Testis (tissue), 3 donors: ENCODE results near the gene TCF4. TPM values are rescaled to one million over a fixed set of nuclear protein-coding genes. Genes with fewer than 3 reads are reported as not detected.

Experiments
- DNase-seq: peaks from one replicate; pipeline ENCODE4 v3.0.0-alpha.2; 2019
- H3K27ac ChIP-seq, 2 donors: fragments of 200-600 bp; sonication (generic); one replicate each; pipeline ENCODE4 v1.5.1; 2019
- H3K27me3 ChIP-seq: fragments of 200-600 bp; sonication (generic); one replicate; pipeline ENCODE4 v1.5.1; 2019
- H3K36me3 ChIP-seq: fragments of 200-600 bp; sonication (generic); one replicate; pipeline ENCODE4 v1.5.1; 2017; ENCODE audit warnings: low read depth; ENCODE audit errors: missing control alignments
- H3K4me1 ChIP-seq: fragments of 200-600 bp; sonication (generic); one replicate; pipeline ENCODE4 v1.5.1; 2019
- H3K4me3 ChIP-seq, 2 donors: fragments of 200-600 bp; sonication (generic); one replicate each; pipeline ENCODE4 v1.5.1; 2017 to 2019
- H3K9me3 ChIP-seq: fragments of 200-600 bp; sonication (generic); one replicate; pipeline ENCODE4 v1.5.1; 2017
- POLR2A ChIP-seq: fragments of 450-650 bp; IDR thresholded peaks from one replicate; pipeline ENCODE4 v1.6.1; 2017; ENCODE audit warnings: antibody characterized with exemption, mild to moderate bottlenecking, moderate library complexity
- WGBS, 2 donors: methylation state at CpG; one replicate each; pipeline ENCODE4 v1.1.5; 2018; 5-methylcytosine and 5-hydroxymethylcytosine counted together
- intact Hi-C: fragments of 100-400 bp; cut with DNase I; formaldehyde crosslinking; loops from one replicate; pipeline ENCODE4 v1.15.1; 2023; ENCODE audit warnings: low total_unique reads
- polyA plus RNA-seq: library from polyadenylated mRNA; stranded (reverse); fragments of 350-450 nt; fragmentation: Illumina TruSeq; extraction: RNeasy Lipid Tissue Mini Kit (QIAGEN cat#74804); gene quantifications from one replicate; pipeline ENCODE4 v1.2.3, GENCODE V29; 2014; ENCODE audit warnings: low read depth, low replicate concordance; ENCODE audit not compliant: insufficient read depth
- total RNA-seq, 2 donors: library from RNA; depleted of rRNA; stranded (reverse); fragments of >200 nt; gene quantifications; one replicate each; pipeline ENCODE4 v1.2.3, GENCODE V29; 2016
- TF ChIP-seq, protein P1 (sequence below), 3 experiments: fragments of 450-650 bp in 2 of 3; fragments of 200-600 bp in 1 of 3; sonication (generic) in 1 of 3; IDR thresholded peaks; one replicate each; pipeline ENCODE4 v1.5.1; 2016 to 2019; ENCODE audit warnings: antibody characterized with exemption in 3 of 3, mild to moderate bottlenecking in 2 of 3, moderate library complexity in 1 of 3

TCF4 gene
- total and polyA plus RNA-seq, 3 donors from 2014 or later = 50.8 to 122 (median 110) TPM

DNA sequence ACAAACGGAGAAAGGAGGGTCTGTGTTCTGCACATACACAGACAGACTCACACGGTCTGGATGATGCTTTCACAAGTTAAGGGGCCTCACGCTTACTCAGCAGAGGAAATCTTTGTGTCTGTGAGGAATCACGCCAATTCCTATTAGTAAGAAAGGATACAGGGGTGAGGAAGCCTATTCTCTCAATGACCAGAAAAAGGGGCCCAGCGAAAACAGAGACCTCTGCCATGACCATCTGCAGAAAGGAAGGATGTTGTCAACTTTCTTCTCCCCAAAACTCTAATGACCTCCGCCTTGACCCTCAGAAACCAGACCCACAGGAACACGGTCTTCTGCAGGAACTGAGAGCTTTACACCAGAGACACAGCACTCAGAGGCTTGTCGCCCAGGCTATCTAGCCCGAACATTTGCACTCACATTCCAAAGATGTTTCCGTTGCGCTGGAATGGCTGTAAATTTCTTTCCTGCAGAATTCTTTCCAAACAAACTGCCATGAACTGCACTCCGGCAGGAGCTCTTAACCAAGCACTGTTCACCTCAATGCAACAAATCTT is 186.3 kb downstream of the TCF4 start:
- Histone ChIP-seq H3K4me1 (peaks cover 50% of the 10 kb centered on the region), H3K36me3 (no peaks in the 10 kb centered on the region), H3K27ac (peak overlapping the region; percentile 48 to 68), H3K9me3 (no peaks in the 10 kb centered on the region), H3K27me3 (no peaks in the 10 kb centered on the region), H3K4me3 (no peak overlapping the region)
- intact Hi-C loops = no loop called here
- TF ChIP-seq POLR2A = no peak
- TF ChIP-seq, protein P1, sequence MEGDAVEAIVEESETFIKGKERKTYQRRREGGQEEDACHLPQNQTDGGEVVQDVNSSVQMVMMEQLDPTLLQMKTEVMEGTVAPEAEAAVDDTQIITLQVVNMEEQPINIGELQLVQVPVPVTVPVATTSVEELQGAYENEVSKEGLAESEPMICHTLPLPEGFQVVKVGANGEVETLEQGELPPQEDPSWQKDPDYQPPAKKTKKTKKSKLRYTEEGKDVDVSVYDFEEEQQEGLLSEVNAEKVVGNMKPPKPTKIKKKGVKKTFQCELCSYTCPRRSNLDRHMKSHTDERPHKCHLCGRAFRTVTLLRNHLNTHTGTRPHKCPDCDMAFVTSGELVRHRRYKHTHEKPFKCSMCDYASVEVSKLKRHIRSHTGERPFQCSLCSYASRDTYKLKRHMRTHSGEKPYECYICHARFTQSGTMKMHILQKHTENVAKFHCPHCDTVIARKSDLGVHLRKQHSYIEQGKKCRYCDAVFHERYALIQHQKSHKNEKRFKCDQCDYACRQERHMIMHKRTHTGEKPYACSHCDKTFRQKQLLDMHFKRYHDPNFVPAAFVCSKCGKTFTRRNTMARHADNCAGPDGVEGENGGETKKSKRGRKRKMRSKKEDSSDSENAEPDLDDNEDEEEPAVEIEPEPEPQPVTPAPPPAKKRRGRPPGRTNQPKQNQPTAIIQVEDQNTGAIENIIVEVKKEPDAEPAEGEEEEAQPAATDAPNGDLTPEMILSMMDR (IDR thresholded peaks at IDR 0.05) = no peak
- WGBS, 2 donors = 23 to 42% methylated on average over 12 of the region's 12 CpGs
- DNase-seq = peak; percentile 73

DNA sequence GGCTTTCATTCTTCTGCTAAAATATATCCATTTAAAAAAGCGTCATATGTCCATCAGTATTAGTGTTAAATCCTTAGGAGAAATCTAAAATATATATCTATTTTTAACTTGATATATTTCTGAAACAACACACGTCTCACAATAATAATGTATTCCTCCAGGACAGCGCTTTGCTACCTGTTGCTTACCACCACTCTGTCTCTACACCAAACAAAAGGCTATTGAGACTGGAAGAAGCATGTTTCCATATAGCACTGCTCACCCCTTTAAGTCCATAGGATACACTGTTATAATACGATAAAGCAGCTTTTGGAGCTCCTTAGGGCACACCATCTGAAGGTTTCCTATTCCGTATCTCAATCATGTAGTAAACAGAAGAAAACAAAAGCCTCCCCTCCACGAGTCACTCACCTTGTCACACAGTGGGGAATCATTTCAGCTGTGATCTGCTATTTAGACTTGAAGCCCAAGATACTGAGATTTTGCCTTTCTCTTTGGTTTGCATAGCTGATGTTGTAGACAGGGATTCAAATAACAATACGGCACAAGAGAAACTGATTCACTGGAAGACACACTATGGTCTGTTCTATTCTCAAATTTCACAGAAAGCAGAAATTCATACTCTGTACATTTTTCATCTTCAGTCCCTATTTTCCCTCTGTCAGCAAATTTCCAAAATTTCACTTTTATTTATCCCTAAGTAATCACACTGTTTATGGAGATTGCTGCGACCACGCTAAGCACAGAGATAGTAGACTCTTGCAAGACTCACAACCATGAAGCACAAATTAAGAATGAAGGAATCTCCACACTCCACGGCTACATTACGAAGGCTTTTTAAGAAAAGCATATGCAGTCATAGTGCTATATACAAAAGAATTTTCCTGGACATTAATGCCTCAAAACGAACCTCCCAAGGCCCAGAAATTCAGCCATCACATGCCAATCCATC is 187.1 kb downstream of the TCF4 start:
- intact Hi-C loops = no loop called here
- DNase-seq = no peak
- Histone ChIP-seq H3K27ac (peak overlapping the region; percentile 48 to 68), H3K9me3 (no peaks in the 10 kb centered on the region), H3K4me1 (peaks cover 48% of the 10 kb centered on the region), H3K36me3 (no peaks in the 10 kb centered on the region), H3K4me3 (no peak overlapping the region), H3K27me3 (no peaks in the 10 kb centered on the region)
- TF ChIP-seq POLR2A = no peak
- TF ChIP-seq, protein P1 (IDR thresholded peaks at IDR 0.05) = no peak
- WGBS, 2 donors = 46 to 48% methylated on average over 12 of the region's 12 CpGs

DNA sequence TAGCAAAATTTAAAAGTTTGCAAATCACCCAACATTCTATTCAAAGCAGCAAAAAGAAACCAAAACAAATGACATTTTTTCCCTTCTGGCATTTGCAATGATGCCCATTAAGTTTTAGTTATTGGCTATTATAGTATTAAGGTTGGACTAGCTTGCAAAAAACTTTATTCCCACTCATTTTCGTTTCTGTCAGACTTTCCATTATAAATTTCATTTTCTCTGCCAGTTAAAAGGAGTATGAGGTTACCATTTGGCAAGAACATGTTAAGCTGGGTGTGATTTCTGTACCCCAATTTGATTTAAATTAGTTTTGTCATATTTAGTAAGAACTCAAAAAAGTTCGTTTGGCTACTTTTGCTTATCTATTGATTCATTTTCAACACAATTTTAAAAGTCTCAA is 187.9 kb downstream of the TCF4 start:
- WGBS, 2 donors = 42 to 44% methylated on average over 2 of the region's 2 CpGs
- no peaks in the 10 kb centered on the region for H3K36me3 ChIP-seq
- no peaks in the 10 kb centered on the region for H3K9me3 ChIP-seq
- H3K4me3 ChIP-seq = no peak overlapping the region
- intact Hi-C loops = no loop called here
- DNase-seq = no peak
- H3K4me1 ChIP-seq = peaks cover 42% of the 10 kb centered on the region
- peak overlapping the region; percentile 48 to 68 for H3K27ac ChIP-seq
- TF ChIP-seq POLR2A = no peak
- TF ChIP-seq, protein P1 (IDR thresholded peaks at IDR 0.05) = no peak
- H3K27me3 ChIP-seq = no peaks in the 10 kb centered on the region

DNA sequence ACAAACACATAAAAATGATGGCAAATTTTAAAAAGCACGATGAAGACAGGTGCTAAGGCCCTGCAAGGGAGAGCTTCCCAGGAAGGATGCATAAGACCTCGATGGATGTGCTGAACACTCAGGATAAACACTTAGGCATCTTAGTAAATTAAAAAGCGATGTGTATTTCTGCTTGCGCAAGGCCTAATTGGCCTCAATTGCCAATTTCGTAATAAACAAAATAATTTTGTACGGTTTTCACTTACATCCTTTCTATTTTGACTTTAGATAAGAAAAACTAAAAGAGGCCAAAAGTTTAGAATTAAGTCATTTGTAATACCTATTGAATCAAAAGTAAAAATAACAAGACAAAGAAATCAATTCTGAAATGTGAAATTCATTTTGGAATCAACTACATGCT is 189.1 kb downstream of the TCF4 start:
- WGBS, 2 donors = 82 to 86% methylated on average over 6 of the region's 6 CpGs
- no peaks in the 10 kb centered on the region for H3K9me3 ChIP-seq
- TF ChIP-seq, protein P1 (IDR thresholded peaks at IDR 0.05) = no peak
- TF ChIP-seq POLR2A = no peak
- H3K27me3 ChIP-seq = no peaks in the 10 kb centered on the region
- H3K4me1 ChIP-seq = peaks cover 33% of the 10 kb centered on the region
- no peaks in the 10 kb centered on the region for H3K36me3 ChIP-seq
- intact Hi-C loops = no loop called here
- H3K4me3 ChIP-seq = no peak overlapping the region
- no peak for DNase-seq
- H3K27ac ChIP-seq = no peak overlapping the region
